ENCODE measurements around the gene PPP1R12A.

Gene PPP1R12A

DNA sequence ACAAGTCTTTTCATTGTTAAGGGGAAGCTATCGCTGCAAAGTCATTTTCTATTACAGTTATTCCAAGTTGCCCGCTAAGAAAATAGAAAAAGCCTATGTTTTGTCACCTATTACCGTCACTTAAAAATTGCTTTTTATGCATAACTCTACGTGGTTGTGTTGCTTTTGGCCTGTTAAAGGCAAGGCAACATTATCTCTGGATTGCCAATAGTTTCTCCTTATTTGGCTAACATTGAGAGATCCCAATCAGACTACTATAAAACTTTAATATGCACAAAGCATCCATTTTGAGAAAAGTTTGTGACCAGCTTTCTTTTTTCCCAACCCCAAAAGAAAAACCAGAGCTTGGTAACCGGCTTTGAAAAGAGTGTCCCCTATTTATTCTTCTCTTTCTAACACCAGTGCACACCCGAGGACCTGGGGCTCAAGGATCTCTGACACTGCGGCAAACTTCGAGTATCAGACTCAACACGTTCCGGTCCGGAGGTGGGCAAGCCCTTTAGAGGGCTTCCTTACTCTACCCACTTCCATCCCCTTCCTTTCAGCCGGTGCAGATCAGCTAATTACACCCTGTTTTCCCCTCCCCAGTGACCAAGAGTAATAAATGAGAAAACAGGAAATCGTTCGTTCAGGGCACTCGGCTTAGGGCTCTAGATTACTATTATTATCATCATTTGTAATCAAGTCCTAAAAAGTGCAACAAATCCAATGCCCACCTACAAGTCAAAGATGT is 1.2 kb downstream of the PPP1R12A start:
- Histone ChIP-seq H3K4me2 (ENCODE audit: low read length) (peak overlapping the region; percentile 71), H2AFZ (peak overlapping the region; percentile 90), H3K36me3 (ENCODE audit: control insufficient read depth, insufficient read depth, low read length) (no peaks in the 10 kb centered on the region), H3K9me3 (ENCODE audit: control insufficient read depth, low read length) (no peaks in the 10 kb centered on the region), H3K27me3 (ENCODE audit: control insufficient read depth, insufficient read depth, low read length) (no peaks in the 10 kb centered on the region), H3K27ac (peak overlapping the region; percentile 92), H3K9ac (peak overlapping the region; percentile 79), H3K4me3 (ENCODE audit: low read depth, low read length) (peak overlapping the region; percentile 96), H3K79me2 (peaks cover 30% of the 10 kb centered on the region), H3K4me1 (peaks cover 4% of the 10 kb centered on the region)
- no peak for TF ChIP-seq CTCF (IDR thresholded peaks at IDR 0.05)

DNA sequence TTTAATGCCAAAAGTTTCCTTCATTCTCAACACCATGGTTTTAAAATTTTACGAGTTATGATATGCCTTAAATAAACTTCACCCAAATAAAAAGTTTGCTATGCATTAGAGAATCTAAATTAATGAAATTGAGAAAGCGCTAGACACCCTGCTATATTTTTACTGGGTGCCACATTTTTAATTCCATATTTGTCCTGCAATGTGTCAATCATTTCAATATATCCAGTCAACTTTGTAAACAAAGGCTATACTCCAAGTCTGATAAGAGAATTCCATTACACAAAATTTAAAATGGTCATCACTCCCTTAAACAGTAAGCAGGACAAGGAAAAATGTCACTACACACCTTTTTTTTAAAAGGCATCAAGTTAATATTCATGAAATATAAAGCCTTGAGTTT is 1.9 kb downstream of the PPP1R12A start:
- Histone ChIP-seq H3K36me3 (ENCODE audit: control insufficient read depth, insufficient read depth, low read length) (no peaks in the 10 kb centered on the region), H3K27me3 (ENCODE audit: control insufficient read depth, insufficient read depth, low read length) (no peaks in the 10 kb centered on the region), H3K9me3 (ENCODE audit: control insufficient read depth, low read length) (no peaks in the 10 kb centered on the region), H3K4me2 (ENCODE audit: low read length) (peak overlapping the region; percentile 71), H3K9ac (no peak overlapping the region), H2AFZ (no peak overlapping the region), H3K4me1 (peaks cover 4% of the 10 kb centered on the region), H3K4me3 (ENCODE audit: low read depth, low read length) (peak overlapping the region; percentile 96), H3K27ac (no peak overlapping the region), H3K79me2 (peaks cover 30% of the 10 kb centered on the region)
- no peak for TF ChIP-seq CTCF (IDR thresholded peaks at IDR 0.05)

DNA sequence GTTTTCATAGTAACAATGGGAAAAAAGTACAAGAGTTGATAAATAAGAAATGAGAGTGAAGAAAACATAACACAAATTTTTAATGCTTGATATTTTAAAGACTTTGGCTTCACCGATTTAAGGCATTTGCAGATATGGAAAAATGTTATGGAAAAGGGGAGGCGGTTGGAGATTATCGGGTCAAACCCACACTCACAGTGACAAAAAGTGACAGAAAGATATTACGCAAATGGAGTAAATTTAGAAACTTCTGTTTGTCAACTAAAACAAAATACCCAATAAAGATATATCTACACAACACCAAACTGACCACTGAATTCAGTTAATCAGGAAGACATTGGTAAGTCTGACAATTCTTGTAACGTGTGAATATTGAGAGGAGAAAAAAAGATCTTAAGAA is 2.5 kb downstream of the PPP1R12A start:
- Histone ChIP-seq H3K9ac (no peak overlapping the region), H3K27me3 (ENCODE audit: control insufficient read depth, insufficient read depth, low read length) (no peaks in the 10 kb centered on the region)
- no peak for TF ChIP-seq CTCF (IDR thresholded peaks at IDR 0.05)

GRCh38 chr12:79929065-79929464 is 5.8 kb downstream of the PPP1R12A start:
- no peak for TF ChIP-seq CTCF (IDR thresholded peaks at IDR 0.05)
- H3K4me3 ChIP-seq (ENCODE audit: low read depth, low read length), result no peak overlapping the region
- H3K27ac ChIP-seq, result no peak overlapping the region
- H3K27me3 ChIP-seq (ENCODE audit: control insufficient read depth, insufficient read depth, low read length), result no peaks in the 10 kb centered on the region
- H3K4me1 ChIP-seq, result peaks cover 9% of the 10 kb centered on the region
- H3K9ac ChIP-seq, result no peak overlapping the region
- no peak overlapping the region for H3K4me2 ChIP-seq (ENCODE audit: low read length)
- no peak overlapping the region for H2AFZ ChIP-seq
- H3K79me2 ChIP-seq, result peaks cover 40% of the 10 kb centered on the region
- no peaks in the 10 kb centered on the region for H3K9me3 ChIP-seq (ENCODE audit: control insufficient read depth, low read length)
- H3K36me3 ChIP-seq (ENCODE audit: control insufficient read depth, insufficient read depth, low read length), result no peaks in the 10 kb centered on the region

More for the DNA sequence above, 2.5 kb downstream of the PPP1R12A start:
- Histone ChIP-seq H3K4me1 (peaks cover 4% of the 10 kb centered on the region), H3K36me3 (ENCODE audit: control insufficient read depth, insufficient read depth, low read length) (no peaks in the 10 kb centered on the region), H3K79me2 (peaks cover 30% of the 10 kb centered on the region), H3K9me3 (ENCODE audit: control insufficient read depth, low read length) (no peaks in the 10 kb centered on the region), H2AFZ (no peak overlapping the region), H3K4me3 (ENCODE audit: low read depth, low read length) (peak overlapping the region; percentile 96), H3K4me2 (ENCODE audit: low read length) (peak overlapping the region; percentile 71), H3K27ac (no peak overlapping the region)
